ENCODE measurements around the gene LINC01488.

DNA sequence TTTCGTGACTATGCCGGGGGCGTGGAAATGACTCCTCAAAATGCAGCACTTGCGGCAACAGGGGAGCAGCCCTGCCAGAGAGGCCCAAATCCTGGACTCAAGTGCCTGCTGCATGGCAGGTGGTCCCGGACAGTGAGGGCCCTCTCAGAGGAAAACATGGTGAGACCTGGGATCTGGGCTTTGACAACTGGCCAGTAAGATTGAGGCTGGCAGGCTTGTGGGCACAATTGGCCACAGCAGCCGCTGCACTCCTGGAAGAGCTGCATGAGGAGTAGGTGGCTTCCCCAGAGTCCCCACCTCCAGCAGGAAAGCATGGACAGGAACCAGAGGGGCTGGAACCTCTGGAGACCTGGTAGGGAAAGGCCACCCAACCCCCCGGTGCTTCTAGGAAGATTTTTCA lies 13.4 kb downstream of the LINC01488 start:
- TF ChIP-seq, protein P1, sequence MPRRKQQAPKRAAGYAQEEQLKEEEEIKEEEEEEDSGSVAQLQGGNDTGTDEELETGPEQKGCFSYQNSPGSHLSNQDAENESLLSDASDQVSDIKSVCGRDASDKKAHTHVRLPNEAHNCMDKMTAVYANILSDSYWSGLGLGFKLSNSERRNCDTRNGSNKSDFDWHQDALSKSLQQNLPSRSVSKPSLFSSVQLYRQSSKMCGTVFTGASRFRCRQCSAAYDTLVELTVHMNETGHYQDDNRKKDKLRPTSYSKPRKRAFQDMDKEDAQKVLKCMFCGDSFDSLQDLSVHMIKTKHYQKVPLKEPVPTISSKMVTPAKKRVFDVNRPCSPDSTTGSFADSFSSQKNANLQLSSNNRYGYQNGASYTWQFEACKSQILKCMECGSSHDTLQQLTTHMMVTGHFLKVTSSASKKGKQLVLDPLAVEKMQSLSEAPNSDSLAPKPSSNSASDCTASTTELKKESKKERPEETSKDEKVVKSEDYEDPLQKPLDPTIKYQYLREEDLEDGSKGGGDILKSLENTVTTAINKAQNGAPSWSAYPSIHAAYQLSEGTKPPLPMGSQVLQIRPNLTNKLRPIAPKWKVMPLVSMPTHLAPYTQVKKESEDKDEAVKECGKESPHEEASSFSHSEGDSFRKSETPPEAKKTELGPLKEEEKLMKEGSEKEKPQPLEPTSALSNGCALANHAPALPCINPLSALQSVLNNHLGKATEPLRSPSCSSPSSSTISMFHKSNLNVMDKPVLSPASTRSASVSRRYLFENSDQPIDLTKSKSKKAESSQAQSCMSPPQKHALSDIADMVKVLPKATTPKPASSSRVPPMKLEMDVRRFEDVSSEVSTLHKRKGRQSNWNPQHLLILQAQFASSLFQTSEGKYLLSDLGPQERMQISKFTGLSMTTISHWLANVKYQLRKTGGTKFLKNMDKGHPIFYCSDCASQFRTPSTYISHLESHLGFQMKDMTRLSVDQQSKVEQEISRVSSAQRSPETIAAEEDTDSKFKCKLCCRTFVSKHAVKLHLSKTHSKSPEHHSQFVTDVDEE (CRISPR knock-in tag; IDR thresholded peaks at IDR 0.05), result no peak
- TF ChIP-seq GLIS3 (CRISPR knock-in tag; IDR thresholded peaks at IDR 0.05) (no peak), SNAI2 (CRISPR knock-in tag; IDR thresholded peaks at IDR 0.05) (no peak), BACH2 (CRISPR knock-in tag; IDR thresholded peaks at IDR 0.05; ENCODE audit: borderline replicate concordance) (no peak), RARB (CRISPR knock-in tag; IDR thresholded peaks at IDR 0.05) (no peak), PPARA (CRISPR knock-in tag; IDR thresholded peaks at IDR 0.05; ENCODE audit: borderline replicate concordance) (no peak), ZFP30 (CRISPR knock-in tag; IDR thresholded peaks at IDR 0.05) (no peak), ARNTL (CRISPR knock-in tag; IDR thresholded peaks at IDR 0.05; ENCODE audit: borderline replicate concordance, low read depth) (no peak), ZC3H10 (CRISPR knock-in tag; IDR thresholded peaks at IDR 0.05) (no peak), ZNF8 (CRISPR knock-in tag; IDR thresholded peaks at IDR 0.05) (no peak), ZFP3 (CRISPR knock-in tag; IDR thresholded peaks at IDR 0.05) (no peak)
- TF ChIP-seq, protein P2, sequence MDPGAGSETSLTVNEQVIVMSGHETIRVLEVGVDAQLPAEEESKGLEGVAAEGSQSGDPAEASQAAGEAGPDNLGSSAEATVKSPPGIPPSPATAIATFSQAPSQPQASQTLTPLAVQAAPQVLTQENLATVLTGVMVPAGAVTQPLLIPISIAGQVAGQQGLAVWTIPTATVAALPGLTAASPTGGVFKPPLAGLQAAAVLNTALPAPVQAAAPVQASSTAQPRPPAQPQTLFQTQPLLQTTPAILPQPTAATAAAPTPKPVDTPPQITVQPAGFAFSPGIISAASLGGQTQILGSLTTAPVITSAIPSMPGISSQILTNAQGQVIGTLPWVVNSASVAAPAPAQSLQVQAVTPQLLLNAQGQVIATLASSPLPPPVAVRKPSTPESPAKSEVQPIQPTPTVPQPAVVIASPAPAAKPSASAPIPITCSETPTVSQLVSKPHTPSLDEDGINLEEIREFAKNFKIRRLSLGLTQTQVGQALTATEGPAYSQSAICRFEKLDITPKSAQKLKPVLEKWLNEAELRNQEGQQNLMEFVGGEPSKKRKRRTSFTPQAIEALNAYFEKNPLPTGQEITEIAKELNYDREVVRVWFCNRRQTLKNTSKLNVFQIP (CRISPR knock-in tag; IDR thresholded peaks at IDR 0.05; ENCODE audit: borderline replicate concordance, low read depth), result no peak
- TF ChIP-seq, protein P3, sequence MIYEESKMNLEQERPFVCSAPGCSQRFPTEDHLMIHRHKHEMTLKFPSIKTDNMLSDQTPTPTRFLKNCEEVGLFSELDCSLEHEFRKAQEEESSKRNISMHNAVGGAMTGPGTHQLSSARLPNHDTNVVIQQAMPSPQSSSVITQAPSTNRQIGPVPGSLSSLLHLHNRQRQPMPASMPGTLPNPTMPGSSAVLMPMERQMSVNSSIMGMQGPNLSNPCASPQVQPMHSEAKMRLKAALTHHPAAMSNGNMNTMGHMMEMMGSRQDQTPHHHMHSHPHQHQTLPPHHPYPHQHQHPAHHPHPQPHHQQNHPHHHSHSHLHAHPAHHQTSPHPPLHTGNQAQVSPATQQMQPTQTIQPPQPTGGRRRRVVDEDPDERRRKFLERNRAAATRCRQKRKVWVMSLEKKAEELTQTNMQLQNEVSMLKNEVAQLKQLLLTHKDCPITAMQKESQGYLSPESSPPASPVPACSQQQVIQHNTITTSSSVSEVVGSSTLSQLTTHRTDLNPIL (CRISPR knock-in tag; IDR thresholded peaks at IDR 0.05; ENCODE audit: low read depth), result no peak
